OCI-LY3 (cell line): ENCODE measurements around the gene MBOAT1.

Source experiments
- H2AFZ ChIP-seq: fragments of 200-600, 300-600 bp; shearing (Covaris generic); 2 replicates; pipeline ENCODE4 v1.6.0; 2014; ENCODE audit warnings: antibody characterized with exemption, low read depth, low read length
- H3K27ac ChIP-seq: fragments of 200-600, 300-600 bp; sonication (generic); 2 replicates; pipeline ENCODE4 v1.5.1; 2014; ENCODE audit warnings: mild to moderate bottlenecking, low read length, moderate library complexity, mixed read lengths
- H3K27me3 ChIP-seq: fragments of 200-600, 300-600 bp; sonication (generic); 2 replicates; pipeline ENCODE4 v1.6.1; 2014; ENCODE audit warnings: low read depth, low read length, mixed read lengths
- H3K36me3 ChIP-seq: fragments of 200-600, 300-600 bp; sonication (generic); replicated peaks from 2 replicates; pipeline ENCODE3; 2014; ENCODE audit warnings: low read depth, low read length, mixed read lengths
- H3K4me1 ChIP-seq: fragments of 300-600, 200-600 bp; sonication (generic); 2 replicates; pipeline ENCODE4 v1.6.1; 2014; ENCODE audit warnings: low read length, mixed read lengths
- H3K4me2 ChIP-seq: fragments of 200-600, 300-600 bp; sonication (generic); 2 replicates; pipeline ENCODE4 v1.6.1; 2014; ENCODE audit warnings: low read length, mixed read lengths
- H3K4me3 ChIP-seq: fragments of 300-600, 200-600 bp; sonication (generic); 2 replicates; pipeline ENCODE4 v1.5.1; 2014; ENCODE audit warnings: antibody characterized with exemption, mild to moderate bottlenecking, low read length, moderate library complexity
- H3K79me2 ChIP-seq: fragments of 300-600, 200-600 bp; shearing (Covaris generic); 2 replicates; pipeline ENCODE4 v1.6.1; 2014; ENCODE audit warnings: mild to moderate bottlenecking, low read length, mixed read lengths
- H3K9ac ChIP-seq: fragments of 300-600, 200-600 bp; shearing (Covaris generic); 2 replicates; pipeline ENCODE4 v1.6.0; 2014; ENCODE audit warnings: mild to moderate bottlenecking, low read length, moderate library complexity
- H3K9me3 ChIP-seq: fragments of 200-600, 300-600 bp; shearing (Covaris generic); 2 replicates; pipeline ENCODE4 v1.6.1; 2014; ENCODE audit warnings: low read length, mixed read lengths; ENCODE audit not compliant: insufficient read depth
- H4K20me1 ChIP-seq: fragments of 200-600, 300-600 bp; sonication (generic); 2 replicates; pipeline ENCODE4 v1.6.1; 2016; ENCODE audit warnings: low read length, mixed read lengths; ENCODE audit not compliant: insufficient read depth
- CTCF ChIP-seq: fragments of 200-600, 300-600 bp; sonication (generic); IDR thresholded peaks from 2 replicates; pipeline ENCODE4 v1.5.1; 2014; ENCODE audit warnings: antibody characterized with exemption, low read length, low read depth
- EZH2phosphoT487 ChIP-seq: fragments of 200-600 bp; shearing (Covaris generic); IDR thresholded peaks from 2 replicates; pipeline ENCODE4 v1.6.1; 2018; ENCODE audit warnings: antibody characterized with exemption, mixed run types, low read depth

Gene MBOAT1

GRCh38 chr6:20212392-20213111 lies at the start of gene MBOAT1:
MBOAT1 (minus strand) TSS chr6:20212469; CDS start chr6:20212234, 235 bp downstream.
- no peaks in the 10 kb centered on the region for H4K20me1 ChIP-seq
- peak within 1 kb of the TSS; percentile 91 for H3K4me3 ChIP-seq
- peaks cover 11% of the 10 kb centered on the region for H3K4me1 ChIP-seq
- H3K9ac ChIP-seq, result peak within 1 kb of the TSS; percentile 75
- peak within 1 kb of the TSS; percentile 19 for H3K27ac ChIP-seq
- H3K79me2 ChIP-seq, result no peaks in the 10 kb centered on the region
- no peak for TF ChIP-seq CTCF
- no peak for TF ChIP-seq EZH2phosphoT487
- peak within 1 kb of the TSS; percentile 97 for H3K4me2 ChIP-seq
- no peaks in the 10 kb centered on the region for H3K36me3 ChIP-seq
- no peaks in the 10 kb centered on the region for H3K9me3 ChIP-seq
- peaks cover 6% of the 10 kb centered on the region; the same call in 1 of the 2 replicates for H3K27me3 ChIP-seq
- H2AFZ ChIP-seq, result peak within 1 kb of the TSS; percentile 97

GRCh38 chr6:20261685-20262084 lies 49.4 kb upstream of the MBOAT1 start:
- H3K9me3 ChIP-seq, result no peaks in the 10 kb centered on the region
- no peaks in the 10 kb centered on the region for H3K79me2 ChIP-seq
- no peak overlapping the region for H3K9ac ChIP-seq
- no peak for TF ChIP-seq EZH2phosphoT487
- TF ChIP-seq CTCF, result no peak
- no peaks in the 10 kb centered on the region for H4K20me1 ChIP-seq
- H3K27me3 ChIP-seq, result no peaks in the 10 kb centered on the region
- H3K27ac ChIP-seq, result no peak overlapping the region
- no peaks in the 10 kb centered on the region for H3K36me3 ChIP-seq
- no peak overlapping the region for H2AFZ ChIP-seq
- H3K4me2 ChIP-seq, result no peak overlapping the region
- peaks cover 7% of the 10 kb centered on the region for H3K4me1 ChIP-seq
- H3K4me3 ChIP-seq, result no peak overlapping the region

GRCh38 chr6:20260360-20260759 lies 48.1 kb upstream of the MBOAT1 start:
- Histone ChIP-seq H3K4me3 (no peak overlapping the region), H3K27me3 (no peaks in the 10 kb centered on the region), H3K9me3 (no peaks in the 10 kb centered on the region), H3K4me2 (no peak overlapping the region), H3K4me1 (no peaks in the 10 kb centered on the region), H3K36me3 (no peaks in the 10 kb centered on the region), H2AFZ (no peak overlapping the region), H4K20me1 (no peaks in the 10 kb centered on the region), H3K79me2 (no peaks in the 10 kb centered on the region), H3K9ac (no peak overlapping the region), H3K27ac (no peak overlapping the region)
- TF ChIP-seq EZH2phosphoT487 (no peak), CTCF (no peak)

- Histone ChIP-seq H4K20me1 (no peaks in the 10 kb centered on the region), H3K27me3 (no peaks in the 10 kb centered on the region), H3K4me2 (no peak overlapping the region), H3K4me1 (no peaks in the 10 kb centered on the region), H3K27ac (no peak overlapping the region), H3K36me3 (no peaks in the 10 kb centered on the region), H3K9ac (no peak overlapping the region), H3K79me2 (no peaks in the 10 kb centered on the region), H2AFZ (no peak overlapping the region), H3K9me3 (no peaks in the 10 kb centered on the region), H3K4me3 (no peak overlapping the region)
- no peak for TF ChIP-seq EZH2phosphoT487
- no peak for TF ChIP-seq CTCF
Observed at GRCh38 chr6:20259316-20260049, 47.2 kb upstream of the MBOAT1 start.
